Hepatocyte (in vitro differentiated cells): ENCODE data around the gene HTR4.

Source experiments
- EZH2 ChIP-seq: fragments of 200-600 bp; sonication (generic); IDR thresholded peaks from 2 replicates; pipeline ENCODE4 v1.6.1; 2016; ENCODE audit warnings: antibody characterized with exemption, mild to moderate bottlenecking, borderline replicate concordance
- EZH2phosphoT487 ChIP-seq: fragments of 200-600 bp; sonication (generic); IDR thresholded peaks from one replicate; pipeline ENCODE4 v1.6.1; 2018; ENCODE audit warnings: antibody characterized with exemption, mild to moderate bottlenecking, low read depth, moderate library complexity; ENCODE audit not compliant: unreplicated experiment, severe bottlenecking
- TF ChIP-seq, protein P1 (sequence below): fragments of 200-600 bp; sonication (generic); IDR thresholded peaks from 2 replicates; pipeline ENCODE4 v1.5.1; 2016; ENCODE audit warnings: antibody characterized with exemption, mild to moderate bottlenecking; ENCODE audit not compliant: poor library complexity

DNA sequence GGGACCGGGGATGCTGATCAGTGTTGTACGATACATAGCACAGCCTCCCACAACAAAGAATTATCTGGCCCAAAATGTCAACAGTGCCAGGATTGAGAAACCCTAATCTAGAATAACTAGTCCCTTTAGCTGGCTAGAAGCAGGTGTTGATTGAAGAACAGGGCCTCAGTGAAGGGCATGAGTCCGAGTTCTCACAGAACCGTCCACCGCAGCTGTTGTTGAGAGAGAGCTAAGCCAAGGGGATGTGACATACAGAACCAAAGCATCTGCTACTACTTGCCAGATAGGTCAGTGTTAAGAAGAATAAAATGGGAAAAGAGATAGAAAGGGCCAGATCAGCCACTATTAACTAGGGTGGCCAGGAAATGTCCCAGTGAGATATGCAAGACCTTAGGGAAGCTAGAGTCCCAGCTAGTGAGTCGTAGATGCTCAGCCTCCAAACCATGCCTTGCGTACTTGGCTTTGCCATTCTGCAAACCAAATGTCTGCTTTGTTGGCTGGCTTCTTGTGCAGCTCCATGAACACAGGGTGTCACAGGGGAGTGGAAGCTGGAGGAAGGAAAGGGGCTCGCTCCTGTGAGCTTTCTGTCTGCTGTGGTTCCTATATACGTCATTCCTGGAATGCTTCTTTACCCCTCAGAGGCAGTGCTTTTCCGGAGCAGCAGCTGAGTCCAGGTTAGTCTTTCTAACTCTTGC lies 201.7 kb downstream of the HTR4 start:
- TF ChIP-seq, protein P1, sequence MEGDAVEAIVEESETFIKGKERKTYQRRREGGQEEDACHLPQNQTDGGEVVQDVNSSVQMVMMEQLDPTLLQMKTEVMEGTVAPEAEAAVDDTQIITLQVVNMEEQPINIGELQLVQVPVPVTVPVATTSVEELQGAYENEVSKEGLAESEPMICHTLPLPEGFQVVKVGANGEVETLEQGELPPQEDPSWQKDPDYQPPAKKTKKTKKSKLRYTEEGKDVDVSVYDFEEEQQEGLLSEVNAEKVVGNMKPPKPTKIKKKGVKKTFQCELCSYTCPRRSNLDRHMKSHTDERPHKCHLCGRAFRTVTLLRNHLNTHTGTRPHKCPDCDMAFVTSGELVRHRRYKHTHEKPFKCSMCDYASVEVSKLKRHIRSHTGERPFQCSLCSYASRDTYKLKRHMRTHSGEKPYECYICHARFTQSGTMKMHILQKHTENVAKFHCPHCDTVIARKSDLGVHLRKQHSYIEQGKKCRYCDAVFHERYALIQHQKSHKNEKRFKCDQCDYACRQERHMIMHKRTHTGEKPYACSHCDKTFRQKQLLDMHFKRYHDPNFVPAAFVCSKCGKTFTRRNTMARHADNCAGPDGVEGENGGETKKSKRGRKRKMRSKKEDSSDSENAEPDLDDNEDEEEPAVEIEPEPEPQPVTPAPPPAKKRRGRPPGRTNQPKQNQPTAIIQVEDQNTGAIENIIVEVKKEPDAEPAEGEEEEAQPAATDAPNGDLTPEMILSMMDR: no peak
- TF ChIP-seq EZH2phosphoT487: no peak
- TF ChIP-seq EZH2: no peak
